IMR-90 (cell line): ENCODE data around the gene ZRANB3.

ENCODE experiments used
- BHLHE40 ChIP-seq: fragments of 150-350 bp; IDR thresholded peaks from 2 replicates; pipeline ENCODE4 v1.6.1; 2016; ENCODE audit warnings: mild to moderate bottlenecking, low read depth, low read length
- CEBPB ChIP-seq: IDR thresholded peaks from 2 replicates; pipeline ENCODE4 v1.6.1; 2012; ENCODE audit warnings: low read depth, low read length, improper control_type of control experiment
- CHD1 ChIP-seq: IDR thresholded peaks from 2 replicates; pipeline ENCODE4 v1.6.1; 2012; ENCODE audit warnings: low read depth, low read length, improper control_type of control experiment
- CTCF ChIP-seq: conservative IDR thresholded peaks from 2 replicates; pipeline ENCODE4 v1.5.1; 2012; ENCODE audit warnings: mild to moderate bottlenecking, low read depth, low read length, improper control_type of control experiment
- FOS ChIP-seq: fragments of 150-350 bp; IDR thresholded peaks from 2 replicates; pipeline ENCODE4 v1.6.1; 2016; ENCODE audit warnings: low read depth, low read length
- MAFK ChIP-seq: IDR thresholded peaks from 2 replicates; pipeline ENCODE4 v1.6.1; 2012; ENCODE audit warnings: low read depth, low read length, improper control_type of control experiment
- MXI1 ChIP-seq: IDR thresholded peaks from 2 replicates; pipeline ENCODE4 v1.6.1; 2012; ENCODE audit warnings: low read depth, mild to moderate bottlenecking, low read length, moderate library complexity, borderline replicate concordance
- POLR2A ChIP-seq: IDR thresholded peaks from 2 replicates; pipeline ENCODE4 v1.6.1; 2012; ENCODE audit warnings: mild to moderate bottlenecking, low read depth, low read length
- SMC3 ChIP-seq: fragments of 150-350 bp; IDR thresholded peaks from 2 replicates; pipeline ENCODE4 v1.6.1; 2016; ENCODE audit warnings: low read depth, mild to moderate bottlenecking, antibody characterized with exemption, low read length, moderate library complexity

DNA sequence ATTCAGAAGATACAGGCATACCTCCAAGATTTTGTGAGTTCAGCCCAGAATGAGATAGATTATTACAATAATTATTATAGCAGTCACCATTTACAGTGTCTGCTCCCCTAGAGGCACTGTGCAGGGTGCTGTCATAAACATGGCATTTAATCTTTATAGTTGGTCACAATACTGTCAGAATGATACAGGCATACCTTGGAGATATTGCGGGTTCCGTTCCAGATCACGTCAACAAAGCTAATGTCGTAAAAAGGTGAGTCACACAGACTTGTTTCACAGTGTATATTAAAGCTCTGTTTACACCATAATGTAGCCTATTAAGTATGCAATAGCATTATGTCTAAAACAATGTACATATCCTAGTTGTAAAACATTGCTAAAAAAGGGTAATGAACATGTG is 45.6 kb downstream of the ZRANB3 start:
- no peak for TF ChIP-seq CTCF
- TF ChIP-seq POLR2A = no peak
- TF ChIP-seq SMC3 = no peak
- no peak for TF ChIP-seq CHD1
- TF ChIP-seq FOS = no peak
- TF ChIP-seq BHLHE40 = no peak
- no peak for TF ChIP-seq MXI1
- no peak for TF ChIP-seq MAFK
- no peak for TF ChIP-seq CEBPB
